NCI-H1105 (cell line): Measurements from ENCODE around the gene MORF4L1.
A peak's percentile ranks its signal among the peaks of the same experiment; 100 is the strongest.
"Not testable (repeated sequence)": the region's sequence is repeated elsewhere in the genome, so short reads cannot be mapped to it uniquely, and the experiment has no call there.

Experiments
- DNase-seq: peaks from one replicate; lab custom pipeline; 2025; lab: John Stamatoyannopoulos, UW

The MORF4L1 gene

GRCh38 chr15:78927077-78927790, 54.5 kb downstream of the MORF4L1 start:
- DNase-seq: no peak

GRCh38 chr15:78928176-78928575, 55.5 kb downstream of the MORF4L1 start:
- not testable (repeated sequence) for DNase-seq

DNA sequence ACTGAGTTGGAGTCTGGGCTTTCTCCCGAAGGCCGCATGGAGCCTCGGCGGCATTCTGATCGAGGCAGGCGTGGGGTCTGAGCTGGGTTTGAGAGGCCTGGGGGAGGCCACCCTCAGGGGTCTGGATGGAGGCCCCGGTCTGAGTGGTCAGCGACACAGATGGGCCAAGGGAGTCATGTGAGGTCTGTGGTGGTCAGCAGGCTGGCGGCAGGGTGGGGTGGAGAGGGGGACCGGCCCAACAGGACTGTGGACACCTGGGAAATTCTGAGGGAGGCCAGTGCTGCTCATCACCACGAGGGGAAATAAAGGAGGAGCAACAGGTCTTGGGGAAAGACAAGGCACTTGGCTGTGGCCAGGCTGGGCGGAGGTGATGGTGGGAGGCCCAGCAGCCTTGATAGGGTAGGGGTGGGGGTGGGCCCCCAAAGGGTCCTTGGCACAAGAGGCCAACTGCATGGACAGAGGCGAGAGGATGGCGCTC, 56.0 kb downstream of the MORF4L1 start:
- no peak for DNase-seq

DNA sequence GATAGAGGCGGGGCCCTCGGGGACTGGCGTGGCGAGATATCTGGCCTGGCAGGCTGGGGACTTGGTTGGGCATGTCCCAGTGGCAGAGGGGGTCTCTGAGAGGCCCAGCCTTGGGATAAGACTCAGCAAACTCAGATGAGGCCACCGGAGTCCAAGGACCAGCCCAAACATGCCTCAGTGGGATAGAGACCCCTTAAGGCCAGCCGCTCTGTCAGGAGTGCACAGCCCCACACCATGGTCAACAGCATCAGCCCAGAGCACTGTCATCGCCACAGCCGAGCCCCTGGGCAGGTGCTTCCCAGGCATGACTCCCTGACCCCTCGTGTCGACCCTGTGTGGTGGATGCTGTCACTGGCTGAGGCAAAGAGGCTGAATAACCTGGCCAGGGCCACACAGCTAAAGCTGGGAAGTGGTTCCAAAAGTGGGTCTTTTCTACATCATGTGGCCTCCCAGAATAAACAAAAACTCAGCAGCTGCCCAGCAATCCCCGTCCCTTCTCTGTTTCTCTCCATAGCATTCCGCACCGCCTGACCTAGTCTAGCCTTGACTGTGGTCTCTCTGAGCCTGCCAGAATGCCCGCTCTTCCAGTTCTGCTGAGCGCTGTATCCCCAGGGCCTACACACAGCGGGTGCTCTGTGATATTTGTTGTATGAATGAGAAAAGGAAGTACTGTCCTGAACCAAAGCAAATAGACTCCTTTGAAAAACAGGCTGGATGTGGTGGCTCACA, 57.0 kb downstream of the MORF4L1 start:
- no peak for DNase-seq

- DNase-seq: no peak
These were observed 58.1 kb downstream of the MORF4L1 start for GRCh38 chr15:78930577-78931388.

DNA sequence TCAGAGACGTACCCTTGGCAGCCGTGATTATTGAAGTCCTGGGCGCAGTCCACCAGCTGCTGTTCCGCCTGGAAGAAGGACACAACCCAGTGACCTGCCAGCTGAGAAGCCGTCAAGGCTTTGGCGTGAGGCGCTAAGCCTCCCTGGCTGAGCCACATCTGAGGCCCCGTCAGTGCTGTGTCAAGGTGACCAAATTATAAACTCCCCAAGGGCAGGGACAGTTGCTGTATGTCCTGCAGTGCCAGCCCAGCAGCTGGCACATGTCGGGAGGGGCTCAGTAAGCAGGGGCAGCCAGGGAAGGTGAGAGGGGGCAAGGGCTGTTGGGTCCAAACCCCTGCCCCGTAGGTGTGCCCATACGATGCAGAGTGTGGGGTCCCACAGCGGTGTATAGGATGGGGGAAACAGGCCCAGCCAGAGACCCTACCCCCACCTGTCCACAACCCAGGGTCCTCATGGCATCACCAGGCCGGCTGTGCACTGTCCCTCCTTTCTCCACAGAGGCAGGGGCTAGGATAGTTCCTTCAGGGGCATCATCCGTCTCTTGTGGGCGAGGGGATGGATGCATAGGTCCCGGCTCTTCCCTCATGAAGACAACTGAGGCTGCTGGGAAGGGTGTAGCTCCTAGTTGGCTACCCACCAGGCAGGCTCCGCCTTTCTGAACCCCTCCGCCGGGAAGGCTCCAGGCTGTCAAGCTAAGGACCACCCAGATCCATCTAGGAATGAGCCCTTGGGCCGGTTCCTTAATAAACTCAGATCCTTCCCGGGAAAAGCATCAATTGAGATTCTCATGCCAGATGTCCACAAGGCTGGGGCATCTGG, 59.0 kb downstream of the MORF4L1 start:
- no peak for DNase-seq

DNA sequence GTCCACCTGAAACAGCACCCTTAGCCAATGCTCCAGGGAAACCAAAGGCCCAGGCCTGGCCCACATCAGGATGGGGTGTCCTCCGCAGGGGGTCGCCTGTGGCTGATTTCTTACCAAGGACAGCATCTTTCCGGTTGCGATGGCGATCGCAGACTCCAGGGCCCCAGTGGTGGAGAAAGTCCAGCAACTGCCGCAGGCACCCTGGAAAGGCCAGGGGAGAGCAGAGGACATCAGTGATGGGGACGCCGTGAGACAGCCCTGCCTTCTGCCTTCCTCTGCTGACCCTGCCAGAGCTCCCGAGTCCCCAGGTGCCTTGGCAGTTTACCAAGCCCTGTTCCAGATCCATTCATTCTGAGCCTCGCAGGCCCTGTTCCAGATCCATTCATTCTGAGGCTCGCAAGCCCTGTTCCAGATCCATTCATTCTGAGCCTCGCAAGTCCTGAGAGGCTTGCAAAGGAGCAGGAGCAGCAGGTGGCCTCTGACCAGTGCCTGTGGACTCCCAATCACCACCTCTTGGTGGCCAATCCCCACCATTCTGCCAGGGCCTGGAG, 59.6 kb downstream of the MORF4L1 start:
- DNase-seq: no peak

DNA sequence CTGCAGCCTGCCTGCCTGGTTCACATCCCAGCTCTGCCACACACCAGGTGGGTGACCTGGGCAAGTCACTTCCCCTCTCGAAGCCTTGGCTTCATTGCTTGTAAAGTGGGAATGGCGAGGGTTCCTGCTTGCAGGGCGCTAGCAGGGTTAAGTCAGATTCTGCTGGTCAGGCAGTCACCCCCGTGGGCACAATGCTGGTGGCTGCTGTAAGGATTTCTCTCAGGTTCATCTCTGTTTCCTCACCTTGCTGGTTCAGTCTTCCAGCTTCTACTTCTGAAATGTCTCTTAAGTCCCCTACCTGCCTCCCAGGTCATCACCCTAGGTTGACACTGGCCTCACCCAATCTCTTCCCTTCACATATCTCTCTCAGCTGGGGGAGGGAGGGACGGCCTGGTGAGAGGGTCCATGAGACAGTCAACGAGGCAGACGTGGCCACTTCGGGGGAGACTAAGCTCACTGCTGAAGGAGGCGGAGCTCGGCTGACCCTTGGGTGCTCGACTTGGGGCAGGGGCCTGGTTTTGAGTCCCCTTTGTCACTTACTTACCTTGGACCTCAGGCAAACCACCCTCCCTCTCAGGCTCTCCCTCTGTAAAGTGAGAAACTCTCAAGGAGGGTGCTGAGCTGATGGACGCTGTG, 60.6 kb downstream of the MORF4L1 start:
- DNase-seq: no peak

GRCh38 chr15:78933823-78934654, 61.3 kb downstream of the MORF4L1 start:
- DNase-seq: no peak

DNA sequence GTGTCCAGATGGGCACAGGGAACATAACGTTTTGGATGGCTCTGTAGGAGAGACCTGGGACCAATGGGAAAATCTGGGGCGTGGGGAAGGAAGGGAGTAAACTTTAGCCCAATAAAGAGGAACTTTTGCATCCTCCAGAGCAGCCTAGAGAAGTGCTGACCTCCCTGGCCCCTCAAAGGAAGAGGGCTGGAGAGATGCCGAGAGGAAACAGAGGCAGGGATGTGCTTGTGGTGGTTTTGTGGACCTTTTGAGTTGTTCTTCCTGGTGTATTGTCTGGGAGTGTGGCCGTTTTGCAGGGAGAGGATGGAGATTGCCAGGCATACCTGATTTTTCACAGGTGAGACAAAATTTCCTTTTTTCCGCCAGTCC, 61.9 kb downstream of the MORF4L1 start:
- DNase-seq: no peak

DNA sequence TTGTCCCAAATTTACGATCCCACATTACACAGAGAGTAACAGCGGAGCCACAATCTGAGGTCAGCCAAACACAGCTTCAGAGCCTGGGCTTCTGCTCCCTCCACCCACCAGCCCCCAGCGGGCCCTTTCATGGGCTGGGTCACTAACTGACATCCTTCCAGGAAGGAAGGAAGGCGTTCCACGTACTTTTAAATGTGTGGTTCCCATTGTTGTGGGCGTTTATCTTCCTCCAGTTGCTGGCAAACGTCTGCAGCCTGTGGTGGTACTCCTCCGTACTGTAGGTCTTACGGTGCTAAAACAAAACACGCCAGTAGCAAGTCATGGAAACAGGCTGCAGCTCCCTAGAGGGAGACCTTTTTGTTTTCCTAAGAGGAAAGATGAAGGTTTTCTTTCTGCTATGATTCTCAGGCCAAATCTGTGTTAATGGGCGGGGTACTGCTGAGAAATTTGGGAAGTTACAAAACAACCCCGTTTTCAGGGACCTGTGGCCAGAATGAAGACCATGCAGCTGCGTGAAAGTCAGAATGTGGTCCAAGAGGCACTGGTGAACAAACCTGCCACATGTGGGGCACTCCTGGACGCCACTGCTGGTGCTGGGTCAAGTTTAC, 64.5 kb downstream of the MORF4L1 start:
- DNase-seq: no peak

- DNase-seq: no peak
These were observed 66.2 kb downstream of the MORF4L1 start for GRCh38 chr15:78938658-78939488.

- no peak for DNase-seq
These were observed 70.1 kb downstream of the MORF4L1 start for GRCh38 chr15:78942741-78943140.

DNA sequence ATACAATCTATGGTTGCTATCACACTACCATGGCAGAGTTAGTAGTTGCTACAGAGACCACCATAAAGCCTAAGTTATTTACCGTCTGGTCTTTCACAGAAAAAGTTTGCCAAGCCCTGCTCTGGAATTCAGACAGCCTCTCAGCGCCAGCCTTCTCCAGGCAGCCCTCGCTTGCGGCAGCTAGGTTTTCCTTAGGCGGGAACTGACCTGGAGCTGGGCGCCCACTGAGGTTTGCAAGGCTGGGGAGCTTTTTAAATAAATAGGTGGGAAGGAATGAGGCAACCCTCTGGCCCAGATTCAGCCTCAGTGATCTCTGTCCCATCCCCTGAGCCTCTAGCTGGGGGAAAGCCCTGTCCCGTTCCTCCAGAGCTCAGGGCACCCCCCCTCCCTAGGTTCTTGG, 71.0 kb downstream of the MORF4L1 start:
- no peak for DNase-seq

DNA sequence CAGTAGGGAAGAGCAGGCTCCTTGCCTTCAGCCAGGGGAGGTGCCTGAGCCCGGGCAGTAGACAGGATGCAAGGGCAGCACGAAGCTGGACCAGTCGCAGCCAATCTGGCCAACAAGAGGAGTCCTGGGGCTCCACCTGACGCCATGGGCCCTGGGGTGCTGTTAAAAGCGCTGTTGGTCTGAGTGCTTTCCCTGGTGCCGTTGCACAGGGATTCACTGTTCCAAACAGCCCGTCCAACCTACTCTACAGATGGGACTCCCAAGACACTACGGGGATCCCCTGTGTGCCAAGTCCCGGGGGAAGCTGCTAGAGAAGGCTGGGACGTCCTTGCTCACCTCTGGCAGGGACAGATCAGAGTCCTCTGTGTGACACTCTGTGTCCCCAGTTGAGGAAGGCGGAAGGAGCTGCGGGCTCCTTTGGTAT, 71.5 kb downstream of the MORF4L1 start:
- DNase-seq: no peak

DNA sequence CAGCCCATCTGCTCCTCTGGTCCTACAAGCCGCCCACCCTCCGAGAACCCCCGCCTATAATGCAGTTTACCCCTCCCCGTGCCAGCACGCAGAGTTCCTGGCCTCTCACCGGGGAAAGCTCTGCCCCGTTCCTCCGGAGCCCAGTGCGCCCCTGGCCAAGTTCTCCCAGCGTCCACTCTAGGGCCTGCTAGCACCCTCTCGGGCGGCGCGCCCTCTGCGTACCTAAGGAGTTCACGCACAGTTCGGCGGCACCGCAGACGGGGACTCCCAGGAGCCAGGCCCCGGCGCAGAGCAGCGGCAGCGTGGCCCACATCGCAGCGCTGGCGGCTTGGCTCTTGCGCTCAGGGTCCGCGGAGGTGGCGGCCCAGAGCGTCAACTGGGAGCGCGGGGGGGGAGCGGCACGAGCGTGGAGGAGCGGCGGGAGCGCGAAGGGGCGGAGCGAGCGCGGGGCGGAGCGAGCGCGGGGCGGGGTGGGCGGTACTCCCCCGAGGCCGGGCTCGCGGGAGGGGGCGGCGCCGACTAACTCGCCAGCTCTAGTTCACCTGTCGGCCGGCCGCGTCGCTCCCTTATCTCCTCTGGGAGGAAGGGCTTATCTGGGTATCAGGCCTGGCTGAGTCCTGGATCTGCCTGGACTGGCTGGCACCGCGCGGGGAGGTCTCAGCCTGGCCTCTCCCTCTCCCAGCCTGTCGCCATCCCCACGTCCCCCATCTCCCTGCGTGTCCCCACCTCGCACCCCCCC, 72.1 kb downstream of the MORF4L1 start, which contains the start of gene CTSH:
CTSH (minus strand) TSS at position 378 of the 739 bp plus-strand sequence; CDS start at position 313, 65 bp downstream.
- DNase-seq: peak; percentile 73

GRCh38 chr15:78946493-78946892, 73.8 kb downstream of the MORF4L1 start:
- no peak for DNase-seq

DNA sequence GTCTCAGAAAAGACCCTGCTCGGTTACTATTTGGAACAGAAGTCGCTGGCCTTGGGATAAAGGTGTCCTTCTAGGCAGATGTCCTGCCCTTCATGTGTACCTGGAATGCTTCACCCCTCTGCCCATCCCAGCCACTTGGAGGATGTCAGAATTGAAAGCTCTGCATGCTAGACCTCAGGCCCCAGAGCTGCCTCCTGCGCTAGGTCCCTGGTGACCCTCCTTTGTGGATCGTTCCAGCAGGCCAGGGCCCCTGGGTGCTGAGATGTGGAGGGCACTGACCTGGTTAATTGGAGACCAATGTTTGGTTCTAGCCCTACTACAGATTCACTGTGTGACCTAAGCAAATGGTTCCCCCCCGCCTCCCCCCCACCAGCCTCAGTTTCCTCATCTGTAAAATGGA, 74.8 kb downstream of the MORF4L1 start:
- DNase-seq: no peak
